RWPE1 (cell line): Measurements from ENCODE around the gene ZNF136.
A peak's percentile ranks its signal among the peaks of the same experiment; 100 is the strongest.

Experiments
- CTCF ChIA-PET: fragments of 350-600 bp; sonication (Branson Sonifier 250); formaldehyde crosslinking; extraction: SDS; loops from one replicate; lab custom pipeline; 2021; lab: Yijun Ruan, JAX
- POLR2A ChIA-PET: fragments of 400-600 bp; formaldehyde crosslinking; extraction: SDS; loops from one replicate; lab custom pipeline; 2020; ENCODE audit warnings: antibody characterized with exemption; ENCODE audit not compliant: low non-redundant PET; lab: Yijun Ruan, JAX
- DNase-seq: peaks from one replicate; pipeline ENCODE4 v3.0.0; 2012; ENCODE audit warnings: low spot score
- H3K27ac ChIP-seq: fragments of 450-650 bp; 2 replicates; pipeline ENCODE4 v1.5.1; 2017
- CTCF ChIP-seq: fragments of 450-650 bp; conservative IDR thresholded peaks from 2 replicates; pipeline ENCODE4 v1.5.1; 2017; ENCODE audit warnings: low read depth, mild to moderate bottlenecking

Gene ZNF136

GRCh38 chr19:12162882-12163806 lies at the start of gene ZNF136:
ZNF136 (plus strand) TSS chr19:12163096; CDS start chr19:12163204, 108 bp downstream.
- ChIA-PET CTCF (no interaction called here), POLR2A (interaction anchor here (0.5 to 0.6 kb wide), 3 partner anchors 92 to 523 kb away, joined by 4 to 6 read pairs (median 4); no protein-coding TSS in a partner anchor)
- peak within 1 kb of the TSS; percentile 96 for H3K27ac ChIP-seq
- DNase-seq, result peak; percentile 98
- TF ChIP-seq CTCF, result no peak

- no peak for DNase-seq
Measured at GRCh38 chr19:12113121-12113520, 49.8 kb upstream of the ZNF136 start.

GRCh38 chr19:12117201-12117970 lies 45.5 kb upstream of the ZNF136 start:
- CTCF ChIA-PET, result interaction anchor here (0.7 kb wide), 1 partner anchor 9 kb away, joined by 3 read pairs; no protein-coding TSS in a partner anchor
- POLR2A ChIA-PET, result no interaction called here
- H3K27ac ChIP-seq, result no peak overlapping the region
- DNase-seq, result no peak
- TF ChIP-seq CTCF, result no peak

More at GRCh38 chr19:12113121-12113520, 49.8 kb upstream of the ZNF136 start:
- no peak overlapping the region for H3K27ac ChIP-seq
- ChIA-PET POLR2A (no interaction called here), CTCF (no interaction called here)
- no peak for TF ChIP-seq CTCF

GRCh38 chr19:12126707-12127106 lies 36.2 kb upstream of the ZNF136 start:
- CTCF ChIA-PET, result interaction anchor here (0.6 kb wide), 1 partner anchor 10 kb away, joined by 3 read pairs; no protein-coding TSS in a partner anchor
- peak; percentile 44 for TF ChIP-seq CTCF
- DNase-seq, result no peak
- H3K27ac ChIP-seq, result no peak overlapping the region
- POLR2A ChIA-PET, result no interaction called here

- no peak overlapping the region for H3K27ac ChIP-seq
- no peak for DNase-seq
- no peak for TF ChIP-seq CTCF
- ChIA-PET POLR2A (no interaction called here), CTCF (no interaction called here)
Measured at GRCh38 chr19:12133069-12133468, 29.8 kb upstream of the ZNF136 start.

- CTCF ChIA-PET, result interaction anchor here (0.7 to 1.8 kb wide), 2 partner anchors 78 to 85 kb away, joined by 3 to 8 read pairs; no protein-coding TSS in a partner anchor
- TF ChIP-seq CTCF, result no peak
- POLR2A ChIA-PET, result interaction anchor here (0.6 kb wide), 1 partner anchor 207 kb away, joined by 4 read pairs; no protein-coding TSS in a partner anchor
- H3K27ac ChIP-seq, result no peak overlapping the region
- no peak for DNase-seq
Measured at GRCh38 chr19:12137221-12137940, 25.5 kb upstream of the ZNF136 start.
